ENCODE results near the gene ARFGAP2. TPM values are rescaled to one million over a fixed set of nuclear protein-coding genes. Genes with fewer than 3 reads are reported as not detected.
"Not testable (repeated sequence)": the region's sequence is repeated elsewhere in the genome, so short reads cannot be mapped to it uniquely, and the experiment has no call there.

ARFGAP2 gene
- total RNA-seq, 1 donor from 2014 or later, result 98.3 TPM

DNA sequence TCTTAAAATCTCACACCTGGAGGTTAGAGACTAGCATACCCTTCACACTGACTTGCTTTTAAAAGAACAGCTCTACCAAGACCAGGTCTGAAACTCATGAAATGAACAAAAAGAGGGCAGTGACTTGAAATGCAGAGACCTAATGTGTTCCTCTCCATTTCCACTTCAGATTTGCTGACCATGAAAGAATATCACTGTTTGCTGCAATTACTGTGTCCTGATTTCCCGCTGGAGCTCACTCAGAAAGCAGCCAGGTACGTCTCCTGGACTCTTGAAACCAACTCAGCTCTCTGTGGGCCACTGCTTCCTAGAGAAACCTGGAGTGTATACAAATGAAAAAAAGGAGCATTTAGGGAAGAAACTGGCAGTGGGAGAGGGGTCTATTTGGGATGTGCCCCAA, 39.2 kb downstream of the ARFGAP2 start:
- no peak for DNase-seq
- Mint-ChIP-seq H3K9me3 (no peaks in the 10 kb centered on the region), H3K27me3 (no peaks in the 10 kb centered on the region), H3K4me3 (no peak overlapping the region), H3K4me1 (peaks cover 3% of the 10 kb centered on the region), H3K36me3 (ENCODE audit: low read depth) (no peaks in the 10 kb centered on the region), H3K27ac (no peak overlapping the region)
- intact Hi-C loops (cut with micrococcal nuclease), result no loop called here

DNA sequence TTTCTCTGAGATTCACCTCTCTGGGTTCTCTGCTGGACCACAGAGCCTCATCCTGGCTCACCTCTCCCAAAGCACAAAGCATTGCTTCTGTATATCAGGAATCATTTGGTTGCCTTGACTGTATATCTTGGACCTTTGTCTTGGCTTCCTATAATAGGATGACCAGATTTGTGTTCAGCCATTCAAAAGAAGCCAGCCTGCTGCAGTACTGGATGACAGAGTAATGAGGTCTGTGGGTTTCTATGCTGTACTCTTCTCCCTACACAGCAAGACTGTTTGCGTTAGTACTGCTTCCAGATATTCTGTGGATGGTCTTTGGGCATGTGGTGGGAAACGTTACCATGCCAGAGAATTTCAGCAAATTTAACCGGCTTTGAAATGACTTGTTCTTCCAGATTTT, 39.8 kb downstream of the ARFGAP2 start:
- H3K4me1 Mint-ChIP-seq, result peaks cover 3% of the 10 kb centered on the region
- intact Hi-C loops (cut with micrococcal nuclease), result no loop called here
- H3K27ac Mint-ChIP-seq, result no peak overlapping the region
- DNase-seq, result no peak
- no peaks in the 10 kb centered on the region for H3K36me3 Mint-ChIP-seq (ENCODE audit: low read depth)
- H3K27me3 Mint-ChIP-seq, result no peaks in the 10 kb centered on the region
- no peak overlapping the region for H3K4me3 Mint-ChIP-seq
- no peaks in the 10 kb centered on the region for H3K9me3 Mint-ChIP-seq

DNA sequence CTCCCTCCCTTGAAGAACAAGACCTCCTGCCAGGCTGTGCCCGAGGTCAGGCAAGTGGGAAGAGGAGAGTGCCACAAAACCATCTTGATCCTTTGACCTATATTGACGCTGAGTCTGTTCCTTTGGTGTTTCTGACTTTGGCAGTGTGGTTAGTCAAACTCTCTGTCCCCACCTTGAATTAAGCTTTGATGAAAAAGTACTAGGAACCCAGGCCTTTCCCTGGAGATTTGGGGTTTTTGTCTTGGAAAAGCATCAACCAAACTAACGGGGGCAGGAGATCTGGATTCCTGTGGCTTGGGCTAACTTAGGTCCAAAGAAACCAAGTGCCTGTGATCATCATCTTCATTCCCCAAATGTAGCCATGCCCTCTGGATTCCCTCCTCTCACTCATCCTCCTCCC, 40.4 kb downstream of the ARFGAP2 start:
- H3K4me1 Mint-ChIP-seq, result peaks cover 3% of the 10 kb centered on the region
- no peaks in the 10 kb centered on the region for H3K9me3 Mint-ChIP-seq
- H3K27me3 Mint-ChIP-seq, result no peaks in the 10 kb centered on the region
- intact Hi-C loops (cut with micrococcal nuclease), result no loop called here
- no peak overlapping the region for H3K27ac Mint-ChIP-seq
- H3K36me3 Mint-ChIP-seq (ENCODE audit: low read depth), result no peaks in the 10 kb centered on the region
- no peak overlapping the region for H3K4me3 Mint-ChIP-seq
- no peak for DNase-seq

DNA sequence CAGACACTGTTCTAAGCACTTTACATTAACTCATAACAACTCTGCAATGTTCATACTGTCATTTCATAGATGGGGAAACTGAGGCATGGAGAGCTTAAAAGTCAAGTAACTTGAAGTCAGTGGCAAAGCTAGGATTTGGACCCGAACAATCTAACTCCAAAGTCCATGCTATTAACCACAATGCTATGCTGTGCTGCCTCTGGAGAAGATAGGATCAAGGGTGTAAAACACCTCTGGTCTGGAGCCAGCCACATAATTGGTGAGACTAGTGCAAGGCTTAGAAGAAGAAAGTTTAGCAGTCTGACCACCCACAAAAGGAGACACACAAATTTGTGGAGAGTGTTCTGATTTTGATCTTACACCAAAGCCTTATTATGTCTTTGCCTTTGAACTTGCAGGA, 43.7 kb downstream of the ARFGAP2 start:
- intact Hi-C loops (cut with micrococcal nuclease), result no loop called here
- Mint-ChIP-seq H3K4me3 (no peak overlapping the region), H3K9me3 (no peaks in the 10 kb centered on the region), H3K4me1 (no peaks in the 10 kb centered on the region), H3K36me3 (ENCODE audit: low read depth) (no peaks in the 10 kb centered on the region), H3K27ac (no peak overlapping the region), H3K27me3 (no peaks in the 10 kb centered on the region)
- no peak for DNase-seq

DNA sequence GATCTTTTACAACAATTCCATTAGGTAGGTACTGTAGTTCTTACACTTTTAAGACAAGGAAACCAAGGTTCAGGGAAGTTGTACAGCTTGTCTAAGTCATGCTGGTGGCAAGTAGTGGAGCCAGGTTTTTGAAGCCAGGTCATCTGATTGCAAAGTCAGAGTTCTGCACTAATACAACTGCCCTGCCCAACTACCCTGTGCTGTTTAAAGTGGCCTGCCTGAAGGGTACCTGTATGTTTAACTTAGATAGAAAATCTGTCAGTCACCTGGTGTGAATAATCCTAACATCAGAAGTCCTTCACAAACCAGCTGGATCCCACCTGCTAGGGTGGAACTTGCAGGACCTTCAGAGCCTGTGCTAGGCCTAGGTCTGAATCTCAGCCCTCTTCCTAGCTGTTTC, 44.2 kb downstream of the ARFGAP2 start:
- intact Hi-C loops (cut with micrococcal nuclease), result no loop called here
- no peaks in the 10 kb centered on the region for H3K4me1 Mint-ChIP-seq
- no peak for DNase-seq
- H3K27ac Mint-ChIP-seq, result no peak overlapping the region
- H3K36me3 Mint-ChIP-seq (ENCODE audit: low read depth), result no peaks in the 10 kb centered on the region
- no peak overlapping the region for H3K4me3 Mint-ChIP-seq
- H3K27me3 Mint-ChIP-seq, result no peaks in the 10 kb centered on the region
- H3K9me3 Mint-ChIP-seq, result no peaks in the 10 kb centered on the region

DNA sequence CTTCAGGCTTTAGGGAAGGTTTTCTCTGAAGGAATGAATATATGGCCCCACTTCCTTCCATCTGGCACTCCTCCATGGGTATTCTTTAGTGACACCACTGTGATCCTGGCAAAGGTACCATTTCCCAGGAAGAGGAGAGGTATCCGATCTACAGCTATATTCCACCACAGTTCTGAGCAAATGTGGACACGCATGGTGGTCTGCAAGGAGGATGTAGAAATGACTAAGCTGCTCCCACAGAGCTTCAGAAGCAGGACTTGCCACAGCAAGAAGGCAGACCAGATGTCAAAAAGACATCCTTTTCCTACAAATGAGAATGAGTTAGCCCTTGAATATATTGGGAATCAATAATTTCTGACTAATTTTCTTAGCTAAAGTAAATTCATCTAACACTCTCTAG, 45.5 kb downstream of the ARFGAP2 start:
- no peaks in the 10 kb centered on the region for H3K4me1 Mint-ChIP-seq
- no peaks in the 10 kb centered on the region for H3K27me3 Mint-ChIP-seq
- intact Hi-C loops (cut with micrococcal nuclease), result no loop called here
- H3K36me3 Mint-ChIP-seq (ENCODE audit: low read depth), result no peaks in the 10 kb centered on the region
- no peak overlapping the region for H3K4me3 Mint-ChIP-seq
- H3K9me3 Mint-ChIP-seq, result no peaks in the 10 kb centered on the region
- no peak for DNase-seq
- H3K27ac Mint-ChIP-seq, result no peak overlapping the region

DNA sequence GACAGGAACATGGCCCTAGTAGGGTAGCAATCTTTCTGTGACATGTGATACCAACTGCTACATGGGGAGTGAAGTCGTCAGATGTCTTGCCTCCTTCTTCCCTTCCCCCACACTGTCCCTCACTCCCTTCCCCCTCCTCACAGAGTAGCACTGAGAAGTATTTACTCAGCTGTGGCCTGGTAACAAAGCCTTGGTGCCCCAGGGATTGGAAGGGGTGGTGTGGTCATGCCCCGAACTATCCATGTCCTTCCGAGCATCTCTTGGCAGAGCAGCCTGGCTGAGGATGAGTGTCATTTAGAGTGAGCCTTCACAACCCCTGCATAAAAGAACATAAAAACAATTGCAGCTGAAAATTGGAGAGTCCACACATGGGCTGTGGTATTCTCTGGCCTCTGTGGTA, 46.1 kb downstream of the ARFGAP2 start:
- Mint-ChIP-seq H3K36me3 (ENCODE audit: low read depth) (no peaks in the 10 kb centered on the region), H3K4me1 (no peaks in the 10 kb centered on the region), H3K4me3 (no peak overlapping the region), H3K27me3 (no peaks in the 10 kb centered on the region), H3K27ac (no peak overlapping the region), H3K9me3 (no peaks in the 10 kb centered on the region)
- intact Hi-C loops (cut with micrococcal nuclease), result no loop called here
- DNase-seq, result no peak

DNA sequence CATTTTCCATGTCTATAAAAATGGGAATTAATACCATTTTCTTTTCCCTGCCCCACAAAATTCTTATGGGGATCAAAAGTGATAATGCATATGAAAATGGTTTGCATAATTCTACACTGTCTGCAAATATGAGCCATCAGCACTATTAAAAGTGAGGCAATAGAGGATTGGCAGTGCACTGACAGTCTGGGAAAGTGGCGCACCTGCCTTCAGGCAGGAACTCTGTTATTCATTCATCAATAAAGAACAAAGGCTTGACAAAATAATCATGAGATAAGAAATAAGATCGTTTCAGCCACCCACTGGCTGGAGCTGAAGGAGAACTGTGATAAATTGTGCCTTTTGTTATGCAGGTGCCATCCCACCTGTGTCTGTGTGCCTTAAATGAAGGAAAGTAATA, 49.5 kb downstream of the ARFGAP2 start:
- Mint-ChIP-seq H3K4me3 (no peak overlapping the region), H3K4me1 (no peaks in the 10 kb centered on the region), H3K27me3 (no peaks in the 10 kb centered on the region), H3K9me3 (no peaks in the 10 kb centered on the region), H3K27ac (no peak overlapping the region), H3K36me3 (ENCODE audit: low read depth) (no peaks in the 10 kb centered on the region)
- no peak for DNase-seq
- intact Hi-C loops (cut with micrococcal nuclease), result no loop called here

DNA sequence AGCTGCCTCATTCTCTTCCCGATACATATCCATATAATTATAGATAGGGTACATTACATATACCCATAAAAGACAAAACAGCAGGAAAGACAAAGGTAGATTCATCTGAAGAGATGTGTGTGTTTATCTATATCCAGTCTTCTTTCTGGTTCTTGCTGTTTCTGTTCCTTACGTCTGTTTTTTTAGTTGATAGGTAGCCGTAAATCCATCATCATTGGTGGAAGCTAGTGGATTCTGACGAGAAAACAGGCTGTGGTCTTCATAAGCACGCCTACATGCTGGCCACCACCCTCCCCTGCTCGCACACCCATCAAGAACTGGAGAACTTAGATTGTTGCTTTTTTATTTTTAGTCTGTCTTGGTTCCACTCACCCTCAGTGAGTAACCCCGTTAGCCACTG, 51.6 kb downstream of the ARFGAP2 start:
- intact Hi-C loops (cut with micrococcal nuclease), result no loop called here
- Mint-ChIP-seq H3K27ac (no peak overlapping the region), H3K9me3 (no peaks in the 10 kb centered on the region)

DNA sequence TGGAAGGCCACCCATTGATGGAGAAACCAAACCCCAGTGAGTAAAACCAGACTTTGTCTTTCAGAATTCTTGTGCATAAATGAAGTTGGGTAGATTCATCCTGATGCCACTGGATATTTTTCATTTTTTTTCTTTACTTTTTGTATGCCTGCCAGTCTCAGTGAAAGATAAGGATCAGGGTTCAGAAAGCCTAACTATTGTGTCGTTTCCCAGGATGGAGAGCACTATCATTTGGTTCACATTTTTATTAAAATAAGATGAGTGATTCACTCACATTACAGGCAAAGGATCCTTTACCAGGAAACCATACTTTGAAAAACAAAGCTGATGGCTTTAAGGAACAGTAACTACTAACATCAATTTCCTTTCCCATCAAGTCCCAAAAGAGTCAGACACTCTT, 52.0 kb downstream of the ARFGAP2 start:
- no peaks in the 10 kb centered on the region for H3K27me3 Mint-ChIP-seq
- intact Hi-C loops (cut with micrococcal nuclease), result no loop called here
- no peak overlapping the region for H3K4me3 Mint-ChIP-seq
- H3K36me3 Mint-ChIP-seq (ENCODE audit: low read depth), result no peaks in the 10 kb centered on the region
- no peaks in the 10 kb centered on the region for H3K9me3 Mint-ChIP-seq
- H3K27ac Mint-ChIP-seq, result no peak overlapping the region
- no peaks in the 10 kb centered on the region for H3K4me1 Mint-ChIP-seq
- DNase-seq, result no peak

More for the DNA sequence above, 51.6 kb downstream of the ARFGAP2 start:
- no peaks in the 10 kb centered on the region for H3K4me1 Mint-ChIP-seq
- no peaks in the 10 kb centered on the region for H3K36me3 Mint-ChIP-seq (ENCODE audit: low read depth)
- no peak overlapping the region for H3K4me3 Mint-ChIP-seq
- no peaks in the 10 kb centered on the region for H3K27me3 Mint-ChIP-seq
- no peak for DNase-seq

DNA sequence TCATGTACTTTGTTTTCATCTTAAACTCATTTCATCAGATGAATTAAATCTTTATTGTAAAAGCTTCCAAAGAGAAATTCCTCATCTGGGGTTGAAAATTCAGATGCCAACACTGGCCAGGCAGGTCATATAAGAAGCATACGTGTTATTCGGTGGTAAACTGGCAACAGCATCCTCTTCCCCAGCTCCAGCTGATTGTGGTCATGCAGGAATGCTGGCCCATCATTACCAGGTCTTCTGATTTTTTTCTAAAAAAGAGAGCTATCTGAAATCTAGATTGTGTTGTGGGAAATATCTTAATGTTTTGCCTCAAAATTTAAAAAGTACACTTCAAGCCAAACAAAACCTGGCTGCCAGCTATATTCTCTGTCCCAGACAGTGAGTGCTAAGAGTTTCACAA, 53.6 kb downstream of the ARFGAP2 start:
- H3K4me1 Mint-ChIP-seq, result no peaks in the 10 kb centered on the region
- no peak overlapping the region for H3K4me3 Mint-ChIP-seq
- DNase-seq, result no peak
- intact Hi-C loops (cut with micrococcal nuclease), result no loop called here
- no peaks in the 10 kb centered on the region for H3K27me3 Mint-ChIP-seq
- H3K27ac Mint-ChIP-seq, result no peak overlapping the region
- H3K36me3 Mint-ChIP-seq (ENCODE audit: low read depth), result no peaks in the 10 kb centered on the region
- H3K9me3 Mint-ChIP-seq, result no peaks in the 10 kb centered on the region

DNA sequence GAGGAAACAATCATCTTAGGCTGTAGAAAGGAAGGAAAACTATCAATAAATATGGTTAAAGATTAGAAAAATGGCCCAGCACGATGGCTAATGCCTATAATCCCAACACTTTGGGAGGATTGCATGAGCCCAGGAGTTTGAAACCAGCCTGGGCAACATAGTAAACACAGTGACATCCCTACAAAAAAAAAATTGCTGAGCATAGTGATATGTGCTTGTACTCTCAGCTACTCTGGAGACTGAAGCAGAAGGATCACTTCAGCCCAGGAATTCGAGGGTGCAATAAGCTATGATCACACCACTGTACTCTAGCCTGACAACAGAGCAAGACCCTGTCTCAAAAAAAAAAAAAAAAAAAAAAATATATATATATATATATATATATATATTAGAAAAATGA, 54.9 kb downstream of the ARFGAP2 start:
- Mint-ChIP-seq H3K9me3 (no peaks in the 10 kb centered on the region), H3K36me3 (ENCODE audit: low read depth) (no peaks in the 10 kb centered on the region), H3K27ac (no peak overlapping the region), H3K4me3 (no peak overlapping the region), H3K27me3 (no peaks in the 10 kb centered on the region), H3K4me1 (no peaks in the 10 kb centered on the region)
- DNase-seq, result no peak
- intact Hi-C loops (cut with micrococcal nuclease), result no loop called here

DNA sequence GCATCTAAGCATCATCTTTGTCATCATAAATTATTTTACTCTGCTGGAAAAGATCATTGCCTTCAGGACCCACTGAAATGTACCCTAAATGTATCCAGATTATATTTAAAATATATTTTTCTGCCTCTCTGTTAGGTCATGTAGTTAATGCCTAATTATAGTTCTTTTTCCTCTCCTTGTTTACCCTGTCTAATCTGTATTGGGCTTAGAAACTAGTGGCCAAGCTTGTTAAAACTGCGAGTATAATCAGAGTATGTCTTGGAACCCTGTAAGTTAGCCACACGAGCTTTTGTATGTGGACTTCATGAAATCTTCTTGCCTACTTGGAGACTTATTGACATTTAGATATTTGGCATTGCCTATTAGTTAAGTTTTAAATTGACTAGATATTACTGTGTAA, 55.6 kb downstream of the ARFGAP2 start:
- Mint-ChIP-seq H3K9me3 (no peaks in the 10 kb centered on the region), H3K4me1 (no peaks in the 10 kb centered on the region), H3K36me3 (ENCODE audit: low read depth) (no peaks in the 10 kb centered on the region), H3K27ac (no peak overlapping the region), H3K4me3 (no peak overlapping the region), H3K27me3 (peaks cover 2% of the 10 kb centered on the region)
- DNase-seq, result no peak
- intact Hi-C loops (cut with micrococcal nuclease), result no loop called here

DNA sequence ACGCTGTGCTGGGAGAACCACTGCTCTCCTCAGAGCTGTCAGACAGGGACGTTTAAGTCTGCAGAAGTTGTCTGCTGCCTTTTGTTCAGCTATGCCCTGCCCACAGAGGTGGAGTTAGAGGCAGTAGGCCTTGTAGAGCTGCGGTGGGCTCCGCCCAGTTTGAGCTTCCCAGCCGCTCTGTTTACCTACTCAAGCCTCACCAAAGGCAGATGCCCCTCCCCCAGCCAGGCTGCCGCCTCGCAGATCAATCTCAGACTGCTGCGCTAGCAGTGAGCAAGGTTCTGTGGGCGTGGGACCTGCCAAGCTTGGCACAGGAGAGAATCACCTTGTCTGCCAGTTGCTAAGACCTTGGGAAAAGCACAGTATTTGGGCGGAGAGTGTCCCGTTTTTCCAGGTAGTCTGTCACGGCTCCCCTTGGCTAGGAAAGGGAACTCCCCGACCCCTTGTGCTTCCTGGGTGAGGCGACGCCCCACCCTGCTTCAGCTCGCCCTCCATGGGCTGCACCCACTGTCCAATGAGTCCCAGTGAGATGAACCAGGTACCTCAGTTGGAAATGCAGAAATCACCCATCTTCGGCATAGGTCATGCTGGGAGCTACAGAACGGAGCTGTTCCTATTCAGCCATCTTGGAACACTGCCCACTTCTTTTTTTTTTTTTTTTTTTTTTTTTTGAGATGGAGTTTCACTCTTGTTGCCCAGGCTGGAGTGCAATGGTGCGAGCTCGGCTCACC, 57.6 kb downstream of the ARFGAP2 start:
- intact Hi-C loops (cut with micrococcal nuclease); H3K36me3 Mint-ChIP-seq (ENCODE audit: low read depth); H3K4me1 Mint-ChIP-seq; H3K9me3 Mint-ChIP-seq; H3K4me3 Mint-ChIP-seq; H3K27ac Mint-ChIP-seq; H3K27me3 Mint-ChIP-seq: not testable (repeated sequence)
- DNase-seq, result peak; percentile 77

All from activated CD4-positive, alpha-beta T cell treated with anti-CD3 and anti-CD28 coated beads, Interleukin-2, amount 10 ng/mL, durations not matched to agents 24 days and 14 days (primary cell).